Iris pigment epithelial cell (primary cell): ENCODE data around the gene EFCAB12.
"Not testable (repeated sequence)": the region's sequence is repeated elsewhere in the genome, so short reads cannot be mapped to it uniquely, and the experiment has no call there.

Experiments used
- DNase-seq: peaks from one replicate; pipeline ENCODE4 v3.0.0-alpha.2; 2011; ENCODE audit warnings: low read depth

EFCAB12 gene

DNA sequence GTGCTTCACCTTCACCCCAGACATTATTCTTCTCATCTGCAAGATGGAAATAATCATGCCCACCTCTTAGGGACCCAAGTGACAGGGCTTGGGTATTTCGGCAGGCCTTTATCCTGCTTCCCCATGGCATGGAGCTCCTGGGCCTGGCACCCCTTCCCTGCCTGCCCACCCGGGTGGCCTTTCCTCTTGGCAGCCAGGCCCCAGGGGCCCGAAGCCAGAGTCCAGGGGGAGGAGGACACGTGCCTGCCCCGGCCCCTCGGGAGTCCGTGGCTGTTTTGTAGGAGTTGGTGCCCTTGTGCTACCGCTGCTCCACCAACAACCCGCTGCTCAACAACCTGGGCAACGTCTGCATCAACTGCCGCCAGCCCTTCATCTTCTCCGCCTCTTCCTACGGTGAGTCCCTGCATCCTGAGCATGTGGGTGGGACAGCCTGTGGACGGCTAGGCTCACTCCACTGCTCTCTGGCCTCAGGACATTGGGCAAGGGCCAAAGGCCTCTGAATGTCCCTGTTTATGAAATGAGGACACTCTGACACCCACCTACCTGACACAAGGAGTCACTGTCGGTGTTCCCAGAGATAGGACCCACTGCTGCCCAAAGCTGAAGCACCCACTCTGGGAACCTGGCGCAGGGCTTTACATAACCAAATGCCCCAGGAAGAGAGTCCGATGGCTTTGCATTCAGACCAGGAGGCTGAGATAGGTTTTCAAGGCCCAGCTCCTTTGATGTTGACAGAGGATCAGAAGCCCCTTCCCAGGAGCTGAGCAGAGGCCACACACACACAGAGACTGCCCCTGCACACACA is 34.5 kb downstream of the EFCAB12 start:
- not testable (repeated sequence) for DNase-seq

DNA sequence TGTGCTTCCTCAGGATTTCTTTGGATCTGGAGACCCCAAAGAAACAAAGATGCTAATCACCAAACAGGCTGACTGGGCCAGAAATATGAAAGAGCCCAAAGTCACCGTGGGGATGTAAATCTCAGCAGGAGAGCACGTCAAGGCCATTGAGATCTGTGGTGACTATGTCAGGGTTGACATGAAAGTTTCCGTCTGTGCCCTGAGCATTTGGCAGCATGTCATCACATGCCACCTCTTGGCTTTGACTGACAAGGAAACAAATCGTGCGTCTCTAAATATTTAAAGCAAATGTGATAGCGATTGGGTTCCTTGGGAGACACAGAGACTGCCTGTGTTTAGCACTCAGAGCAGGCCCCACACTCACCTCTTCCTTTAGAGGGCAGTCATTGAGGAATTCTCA is 35.2 kb downstream of the EFCAB12 start:
- no peak for DNase-seq

DNA sequence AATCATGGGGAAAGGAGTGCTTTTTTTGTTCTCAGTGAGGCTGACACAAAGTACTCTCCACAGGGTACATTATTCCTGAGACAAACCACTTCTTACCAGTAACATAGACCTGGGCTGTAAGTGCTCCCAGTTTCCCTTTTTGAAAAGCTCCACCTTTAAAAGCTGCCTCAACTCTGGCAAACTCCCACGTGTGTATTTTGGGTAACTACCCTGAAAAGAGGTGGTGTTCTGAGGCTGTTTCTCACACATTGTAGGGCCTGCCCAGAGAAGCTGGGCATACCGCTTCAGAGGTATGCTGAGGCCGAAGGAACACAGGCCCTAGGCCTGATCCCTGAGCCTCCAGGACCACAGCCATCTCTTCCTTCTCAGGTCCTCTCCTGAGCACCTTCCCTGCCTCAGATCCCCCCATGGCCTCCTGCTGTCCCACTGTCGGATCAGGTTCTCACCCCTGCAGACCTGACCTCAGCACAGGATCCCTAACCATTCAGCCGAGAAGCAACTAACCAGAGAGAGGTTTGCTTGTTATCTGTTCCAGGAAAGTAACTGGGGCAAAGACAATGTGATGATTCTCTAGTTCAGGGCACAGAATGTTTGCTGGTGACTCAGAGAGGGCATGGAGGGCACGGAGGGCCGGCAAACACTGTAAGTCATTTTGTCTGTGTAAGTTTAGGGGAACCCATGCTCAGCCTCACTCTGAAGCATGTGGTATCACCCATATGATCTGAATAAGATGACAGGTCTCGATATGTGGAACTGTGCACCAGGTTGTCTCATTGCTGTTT is 36.1 kb downstream of the EFCAB12 start:
- DNase-seq: not testable (repeated sequence)

DNA sequence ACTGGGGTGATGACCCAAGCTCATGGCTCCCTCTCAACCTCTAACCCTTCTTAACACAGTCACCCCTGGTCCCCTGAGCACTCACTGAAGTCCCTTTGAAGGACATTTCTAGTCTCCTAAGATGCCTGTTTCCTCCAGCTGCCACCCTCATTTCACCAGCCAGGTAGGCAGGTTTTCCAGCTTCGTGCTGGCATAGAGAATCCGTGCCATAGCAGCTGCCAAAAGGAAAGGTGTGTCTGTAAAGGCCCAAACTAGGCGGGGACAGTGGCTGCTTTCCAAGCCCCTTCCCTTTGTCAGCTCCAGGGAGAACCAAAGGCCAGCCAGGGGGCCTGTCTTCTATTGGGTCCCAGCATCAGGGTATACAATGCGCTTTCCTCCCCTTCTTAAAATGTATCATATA is 36.9 kb downstream of the EFCAB12 start:
- DNase-seq: not testable (repeated sequence)

DNA sequence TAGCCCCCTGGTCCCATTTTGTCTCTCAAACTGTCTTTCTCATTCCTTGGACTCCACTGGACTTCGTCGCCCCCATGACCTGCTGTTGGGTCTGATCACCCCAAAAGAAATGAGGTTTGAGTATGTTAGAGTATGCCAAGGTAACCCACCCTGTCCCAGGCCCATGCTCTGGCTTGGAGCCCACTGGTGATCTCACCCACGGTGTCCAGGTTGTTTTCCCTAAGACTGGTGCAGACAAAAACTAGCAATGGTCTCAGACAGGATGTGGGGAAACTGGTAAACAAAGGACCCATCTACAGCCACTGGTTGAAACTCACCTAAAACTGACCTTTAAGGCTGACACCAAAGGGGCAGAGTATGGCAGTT is 38.9 kb downstream of the EFCAB12 start:
- peak; percentile 22 for DNase-seq

DNA sequence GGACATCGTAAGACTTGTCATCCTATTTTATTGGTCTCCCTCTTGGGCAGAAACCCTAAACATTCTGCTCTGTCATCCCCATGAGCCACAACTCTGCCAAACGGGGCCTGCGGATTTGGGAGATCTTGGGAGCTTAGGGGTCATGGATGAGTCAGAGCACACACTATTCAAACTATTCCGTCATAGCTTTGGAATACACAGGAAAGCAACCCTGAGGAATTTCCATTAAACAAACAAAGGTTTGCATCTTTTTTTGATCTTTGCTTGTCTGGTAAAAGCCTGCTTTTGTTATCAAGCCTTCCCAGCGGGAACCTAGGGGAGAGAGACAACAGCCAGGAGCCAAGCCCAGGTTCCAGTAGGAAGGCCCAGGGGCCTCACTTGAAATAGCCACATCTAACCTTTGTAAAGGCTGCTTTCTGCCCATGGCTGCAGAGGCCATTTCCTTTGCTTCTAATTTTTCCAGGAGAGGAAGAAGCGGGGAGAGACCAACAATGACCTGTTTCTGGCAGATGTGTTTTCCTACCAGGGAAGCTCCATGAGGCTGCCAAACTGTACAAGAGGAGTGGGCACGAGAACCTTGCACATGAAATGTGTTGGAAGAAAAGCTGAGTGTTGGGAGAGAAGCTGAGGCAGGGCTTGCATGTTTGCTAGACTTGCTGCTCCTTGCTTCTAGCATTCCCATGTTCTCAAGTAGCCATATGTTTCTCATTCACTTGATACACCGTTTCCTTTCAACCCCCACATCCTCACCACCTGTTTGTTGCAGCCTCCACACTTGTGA is 39.5 kb downstream of the EFCAB12 start:
- DNase-seq: peak; percentile 69

DNA sequence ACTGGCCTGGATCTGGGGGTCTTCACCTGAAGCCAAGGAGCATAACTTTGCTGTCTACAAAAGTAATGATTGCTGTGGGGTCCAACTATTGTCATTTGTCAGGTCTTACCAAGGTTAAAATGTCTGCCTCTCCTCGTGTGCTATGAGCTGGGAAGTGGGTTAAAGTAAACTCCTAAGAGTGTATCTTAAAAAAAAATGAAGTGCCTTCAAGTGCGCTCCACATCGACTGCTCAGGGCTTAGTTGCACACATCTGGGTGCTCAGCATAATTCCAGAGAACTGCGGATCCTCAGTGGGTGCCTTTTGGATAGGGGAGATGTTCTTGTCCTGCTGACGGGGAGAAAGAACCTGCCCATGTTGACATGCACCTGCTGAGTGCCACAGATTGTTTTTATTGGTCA is 40.9 kb downstream of the EFCAB12 start:
- DNase-seq: no peak

DNA sequence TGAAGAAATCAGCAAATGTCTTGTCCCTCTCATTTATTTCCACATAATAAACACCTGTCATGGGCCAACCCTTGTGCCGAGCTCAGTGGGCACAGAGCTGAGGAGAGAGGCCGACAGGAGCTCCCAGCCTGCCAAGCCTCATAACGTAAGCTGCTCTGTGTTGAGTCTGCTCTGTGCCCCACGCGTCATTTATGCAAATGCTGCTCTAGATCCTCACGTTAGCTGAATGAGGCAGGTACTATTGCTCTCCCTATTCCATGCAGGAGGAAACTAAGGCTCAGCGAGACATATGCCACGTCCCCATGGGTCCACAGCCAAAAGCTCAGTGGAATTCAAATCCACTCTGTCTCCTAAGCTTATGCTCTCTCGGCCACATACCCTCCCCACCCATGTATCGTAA is 41.5 kb downstream of the EFCAB12 start:
- DNase-seq: no peak

DNA sequence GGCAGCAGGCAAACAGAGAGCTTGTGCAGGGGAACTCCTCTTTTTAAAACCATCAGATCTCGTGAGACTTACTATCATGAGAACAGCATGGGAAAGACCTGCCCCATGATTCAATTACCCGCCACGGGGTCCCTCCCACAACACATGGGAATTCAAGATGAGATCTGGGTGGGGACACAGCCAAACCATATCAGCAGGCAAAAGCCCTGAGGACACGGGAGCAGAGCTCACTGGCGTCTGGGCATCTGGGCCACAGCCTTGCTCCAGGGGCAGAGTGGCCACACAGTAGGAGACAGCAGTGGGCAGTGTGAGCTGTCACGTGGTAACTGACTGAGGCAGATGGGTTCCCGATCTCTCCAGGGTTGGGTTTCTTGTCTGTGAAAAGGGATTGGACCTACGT is 42.9 kb downstream of the EFCAB12 start:
- not testable (repeated sequence) for DNase-seq

DNA sequence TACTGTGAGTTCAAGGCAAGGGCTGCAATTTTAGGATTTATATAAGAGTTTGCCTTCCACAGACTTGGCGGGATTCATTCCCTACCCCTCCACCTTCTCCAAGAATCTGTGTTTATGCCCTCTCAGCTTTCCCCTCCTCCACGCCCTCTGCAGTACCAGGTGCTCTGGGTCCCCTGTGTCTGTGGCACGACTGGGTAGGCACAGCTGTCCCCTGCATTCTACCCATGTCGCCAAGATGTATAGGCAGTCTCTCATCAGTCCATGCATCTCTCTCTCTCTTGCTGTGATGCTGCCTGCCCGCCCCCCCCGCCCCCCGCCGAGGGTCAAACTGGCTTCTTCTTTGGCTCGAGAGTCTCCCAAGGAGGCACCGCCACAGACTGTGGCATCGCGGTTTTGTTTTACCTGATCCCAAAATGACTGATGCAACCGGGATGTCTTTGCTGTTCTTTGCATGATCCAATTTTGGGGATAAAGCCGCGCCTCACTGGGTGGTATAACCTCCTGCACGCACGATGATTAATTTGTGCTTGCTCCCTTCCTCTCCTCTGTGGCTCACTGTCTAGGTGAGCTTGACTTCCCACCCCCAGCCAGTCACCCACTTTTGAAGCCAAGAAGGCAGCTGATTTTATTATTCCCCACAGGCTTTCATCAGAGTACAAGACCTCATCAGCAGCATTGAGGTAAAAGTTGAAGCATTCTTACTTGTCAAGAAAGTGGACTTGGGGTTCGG is 43.7 kb downstream of the EFCAB12 start:
- DNase-seq: no peak

DNA sequence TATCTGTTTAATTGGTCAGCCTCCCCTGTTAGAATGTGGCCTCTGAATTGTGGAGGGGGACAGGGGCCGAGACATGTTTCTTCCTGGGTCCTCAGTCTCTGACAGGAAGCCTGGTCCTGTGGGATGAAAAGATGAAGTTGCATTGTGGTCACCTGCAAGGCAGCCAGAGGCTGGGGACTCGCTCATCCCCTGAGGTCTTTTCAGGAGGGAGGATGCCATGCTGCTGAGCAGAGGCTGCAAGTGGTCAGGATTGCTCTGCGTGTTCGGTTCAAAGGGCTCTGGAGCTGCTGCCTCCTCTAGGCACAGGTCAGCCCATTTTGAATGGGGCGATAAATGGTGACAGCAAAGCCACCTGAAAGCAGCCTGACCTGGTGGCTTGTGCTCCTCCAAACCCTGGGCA is 44.3 kb downstream of the EFCAB12 start:
- not testable (repeated sequence) for DNase-seq

DNA sequence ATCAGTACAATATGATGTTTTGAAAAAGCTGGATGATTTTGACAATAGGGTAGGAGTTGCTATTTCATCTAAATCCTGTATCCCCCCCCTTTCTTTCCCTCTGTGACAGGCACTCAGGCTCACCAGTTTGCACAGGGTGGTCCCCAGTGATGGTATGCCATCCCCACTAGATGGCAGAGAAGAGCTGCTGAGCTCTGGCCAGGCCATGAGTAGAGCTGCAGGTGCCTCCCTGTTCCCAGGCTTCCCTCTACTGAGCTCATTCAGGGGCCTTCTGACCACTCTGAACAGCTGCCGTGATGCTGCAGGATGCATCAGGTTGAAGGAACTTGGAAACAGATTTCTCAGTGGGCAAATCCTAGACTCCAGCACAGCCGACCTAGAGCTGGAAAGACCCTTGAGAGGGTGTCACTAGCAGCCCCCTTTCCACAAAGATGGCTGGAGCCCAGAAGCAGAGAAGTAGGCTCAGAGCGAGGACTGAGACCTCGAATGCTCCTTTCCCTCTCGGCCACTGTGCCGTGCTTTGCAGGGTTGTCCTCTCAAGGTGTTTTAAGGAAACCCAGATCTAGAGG is 45.1 kb downstream of the EFCAB12 start:
- peak; percentile 68 for DNase-seq

DNA sequence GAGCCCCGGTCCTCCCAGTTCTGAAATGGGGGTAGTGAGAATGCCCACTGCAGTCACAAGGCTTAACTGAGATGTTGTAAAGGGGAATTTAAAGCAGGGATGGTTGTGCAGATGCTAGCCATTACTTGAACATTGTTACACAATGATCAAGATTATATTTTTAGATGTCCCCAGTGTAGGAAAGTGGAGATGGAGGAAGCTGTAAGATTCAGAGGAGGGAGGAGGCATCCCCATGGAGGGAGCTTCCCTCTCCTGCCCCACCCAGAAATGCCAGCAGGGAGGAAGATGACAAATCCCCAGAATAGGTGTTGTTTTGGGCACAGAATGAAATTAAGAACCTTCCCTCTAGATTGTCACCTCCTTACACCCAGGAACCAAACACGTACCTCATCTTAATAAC is 46.1 kb downstream of the EFCAB12 start:
- DNase-seq: no peak

DNA sequence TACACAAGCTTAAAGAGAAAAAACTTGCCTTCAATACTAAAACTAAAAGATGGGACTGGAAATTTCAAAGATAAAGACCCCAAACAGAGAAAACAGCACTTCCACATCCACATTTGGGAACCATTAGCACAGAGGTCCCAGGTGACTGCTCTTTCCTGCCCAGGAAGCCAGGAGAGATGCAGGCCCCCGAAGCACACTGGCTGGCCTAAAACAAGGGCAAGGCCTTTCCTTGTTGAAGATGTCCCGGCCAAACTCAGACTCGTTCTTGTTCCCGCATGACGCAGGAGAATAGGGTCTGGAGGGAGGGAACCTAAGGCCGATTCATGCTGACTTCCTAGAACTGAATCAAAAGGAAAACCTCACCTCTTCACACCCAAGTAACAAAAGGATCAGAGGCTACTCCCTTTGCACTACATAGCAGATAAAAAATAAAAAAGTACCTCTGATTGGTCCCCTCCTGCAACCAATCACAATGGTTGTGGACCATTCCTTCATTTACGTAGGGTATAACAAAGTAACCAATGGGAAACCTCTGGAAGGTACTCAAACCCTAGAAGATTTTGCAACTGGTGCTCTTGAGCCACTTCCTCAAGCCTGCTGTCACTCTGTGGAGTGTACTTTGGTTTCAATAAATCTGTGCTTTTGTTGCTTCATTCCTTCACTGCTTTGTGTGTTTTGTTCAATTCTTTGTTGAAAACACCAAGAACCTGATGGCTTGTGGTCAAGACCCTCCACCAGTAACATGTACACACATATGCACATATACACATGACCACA is 48.7 kb downstream of the EFCAB12 start:
- no peak for DNase-seq

DNA sequence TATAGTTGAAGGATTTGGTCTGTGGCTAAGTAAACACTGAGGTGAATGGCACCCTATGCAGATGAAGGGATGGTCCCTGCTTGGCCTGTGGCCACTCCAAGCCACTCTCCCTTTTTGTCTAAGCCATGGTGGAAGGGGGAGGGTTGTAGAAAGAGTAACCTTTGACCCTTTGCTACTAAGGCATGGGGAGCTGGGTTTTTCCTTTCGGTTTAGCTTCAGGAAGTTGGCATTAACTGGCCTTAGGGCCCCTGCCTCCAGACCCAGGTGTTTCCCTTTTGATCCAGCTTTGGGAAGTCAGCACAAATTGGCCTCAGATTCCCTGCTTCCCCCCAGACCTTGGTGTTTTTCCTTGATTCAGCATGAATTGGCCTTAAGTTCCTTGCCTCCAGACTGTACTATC is 49.5 kb downstream of the EFCAB12 start:
- DNase-seq: no peak

DNA sequence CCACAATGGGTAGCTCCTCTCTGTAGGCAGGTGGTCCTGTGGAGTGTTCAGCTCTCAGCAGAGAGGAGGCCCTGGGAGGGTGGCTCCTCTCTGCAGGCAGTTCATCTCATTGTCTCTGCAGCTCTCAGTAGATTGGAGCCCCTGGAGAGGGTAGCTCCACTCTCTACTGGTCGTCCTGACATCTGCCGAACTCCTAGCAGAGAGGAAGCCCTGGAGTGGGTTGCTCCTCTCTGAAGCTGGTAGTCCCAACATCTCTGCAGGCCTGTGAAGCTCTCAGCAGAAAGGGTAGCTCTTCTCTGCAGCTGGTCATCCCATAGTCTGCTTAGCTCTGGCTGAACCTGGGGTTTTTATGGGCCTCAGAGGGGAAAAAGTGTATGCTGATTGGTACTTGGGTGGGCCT is 50.8 kb downstream of the EFCAB12 start:
- no peak for DNase-seq

DNA sequence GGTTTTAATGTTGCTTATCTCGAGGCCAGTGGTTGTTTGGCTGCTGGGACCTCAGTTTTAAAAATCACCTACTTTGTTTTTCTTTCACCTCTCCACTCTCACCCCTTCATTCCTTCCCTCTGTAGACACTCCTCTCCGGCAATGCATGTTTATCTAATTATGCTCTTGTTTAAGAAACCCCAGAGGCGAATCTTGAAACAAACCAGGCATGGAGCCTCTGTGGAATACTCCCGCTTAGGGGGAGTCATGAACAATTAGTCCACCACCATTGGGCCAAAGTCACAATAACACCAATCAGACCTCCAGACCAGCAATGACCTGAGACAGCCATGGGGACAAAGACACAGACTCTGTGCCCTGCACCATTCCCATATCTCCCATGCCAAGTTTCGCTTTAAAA is 53.3 kb downstream of the EFCAB12 start:
- no peak for DNase-seq

DNA sequence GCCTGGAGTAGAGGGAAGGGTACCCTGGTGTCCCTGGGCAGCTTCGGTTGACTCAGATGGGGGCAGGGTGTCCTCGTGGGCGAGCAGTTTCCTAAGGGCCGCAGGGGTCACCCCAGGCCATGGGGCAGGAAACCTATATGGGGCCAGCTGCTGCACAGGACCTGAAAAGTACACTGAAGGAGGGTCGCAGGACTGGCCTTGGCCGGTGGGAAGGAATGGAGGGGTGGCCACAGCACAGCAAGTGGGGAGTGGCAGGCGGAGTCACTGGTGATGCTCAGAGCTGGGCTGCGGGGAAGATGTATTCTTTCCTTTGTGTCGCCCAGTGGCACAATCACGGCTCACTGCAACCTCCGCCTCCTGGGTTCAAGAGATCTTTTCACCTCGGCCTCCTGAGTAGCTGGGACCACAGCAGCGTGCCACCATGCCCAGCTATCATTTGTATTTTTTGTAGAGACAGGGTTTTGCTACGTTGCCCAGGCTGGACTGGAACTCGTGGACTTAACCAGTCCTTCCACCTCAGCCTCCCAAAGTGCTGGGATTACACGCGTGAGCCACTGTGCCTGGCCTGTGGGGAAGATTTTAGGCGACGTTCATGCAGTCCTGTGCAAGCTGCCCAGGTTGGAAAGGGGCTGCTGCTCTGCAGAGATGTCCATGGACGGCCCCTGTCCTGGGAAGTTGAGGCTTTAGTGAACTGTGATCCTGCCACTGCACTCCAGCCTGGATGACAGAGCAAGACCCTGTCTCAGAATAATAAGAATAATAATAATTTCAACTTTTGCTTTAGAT is 57.2 kb downstream of the EFCAB12 start:
- DNase-seq: no peak

DNA sequence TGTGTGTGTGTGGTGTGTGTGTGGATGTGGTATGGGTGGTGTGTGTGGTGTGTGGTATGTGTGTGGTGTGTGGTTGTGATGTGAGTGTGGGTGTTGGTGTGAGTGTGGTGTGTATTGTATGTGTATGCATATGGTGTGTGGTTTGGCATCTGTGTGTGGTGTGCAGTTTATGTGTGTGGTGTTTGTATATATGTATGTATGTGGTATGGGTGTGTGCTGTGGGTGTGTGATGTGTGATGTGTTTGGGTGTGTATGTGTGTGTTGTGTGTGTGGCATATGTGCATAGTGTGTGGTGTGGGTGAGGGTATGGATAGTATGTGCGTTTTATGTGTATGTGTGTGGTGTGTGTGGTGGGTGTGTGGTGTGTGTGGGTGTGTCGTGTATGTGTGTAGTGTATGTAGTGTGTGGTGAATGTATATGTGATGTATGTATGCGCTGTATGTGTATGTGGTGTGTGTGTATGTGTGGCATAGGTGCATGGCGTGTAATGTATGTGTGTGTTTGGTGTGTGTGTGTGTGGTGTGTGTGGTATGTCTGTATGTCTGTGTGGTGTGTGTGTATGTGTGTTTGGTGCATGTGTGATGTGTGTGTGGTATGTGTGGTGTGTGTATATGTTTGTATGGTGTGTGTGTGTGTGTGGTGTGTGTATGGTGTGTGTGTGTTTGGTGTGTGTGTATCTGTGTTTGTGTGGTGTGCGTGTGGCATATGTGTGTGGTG is 58.0 kb downstream of the EFCAB12 start:
- no peak for DNase-seq
